K562 (cell line): ENCODE results near the gene ABCF2. TPM values are rescaled to one million over a fixed set of nuclear protein-coding genes. Genes with fewer than 3 reads are reported as not detected.

ENCODE experiments used
- ATAC-seq: fragments of 200-7000 bp; cut with Tn5 transposase; 3 replicates; pipeline ENCODE4 v1.9.1; 2020; ENCODE audit warnings: moderate library complexity
- BruUV-seq: library from RNA; stranded (reverse); fragments of 400-500 nt; replicated peaks from 2 replicates; lab custom pipeline; 2021; lab: Mats Ljungman, UMichigan
- CTCF ChIA-PET: fragments of 300-600 bp; formaldehyde crosslinking; extraction: SDS; loops from one replicate; lab custom pipeline; 2021; ENCODE audit warnings: low intra/inter-chr PET ratio; lab: Yijun Ruan, JAX
- POLR2A ChIA-PET: fragments of 300-600, 350-650 bp; sonication (Branson Sonifier 250); formaldehyde crosslinking; extraction: SDS; loops from one replicate; lab custom pipeline; 2021; ENCODE audit warnings: antibody characterized with exemption, inconsistent platforms; lab: Yijun Ruan, JAX
- DNase-seq, 4 experiments: peaks; one replicate each; pipeline versions ENCODE4 v3.0.0 to v3.0.0-alpha.2; 2011 to 2018; ENCODE audit warnings: low spot score in 3 of 4, mixed read lengths in 3 of 4; ENCODE audit errors: extremely low read depth in 1 of 4
- FAIRE-seq: peaks from 2 replicates; lab custom pipeline; 2011; peaks lifted over from hg19 to GRCh38; lab: Jason Lieb, UNC
- H2AFZ ChIP-seq: 2 replicates; pipeline ENCODE4 v1.6.0; 2011; ENCODE audit warnings: low read depth, low read length, control low read depth, inconsistent platforms
- H3K27ac ChIP-seq: fragments of 200-600 bp; 3 replicates; pipeline ENCODE4 v1.8.0; 2011; ENCODE audit warnings: low read depth, mild to moderate bottlenecking, control low read depth, inconsistent platforms, low read length, moderate library complexity, mixed read lengths; ENCODE audit errors: extremely low read depth
- H3K27me3 ChIP-seq, 2 experiments: fragments of 300-600 bp in 1 of 2; 2 replicates in 1 of 2; 3 replicates in 1 of 2; pipeline versions ENCODE4 v1.6.0 to v1.8.0; 2011; ENCODE audit warnings: inconsistent platforms in 2 of 2, low read length in 2 of 2, mild to moderate bottlenecking in 1 of 2, mixed read lengths in 1 of 2, moderate library complexity in 1 of 2; ENCODE audit not compliant: control insufficient read depth in 2 of 2, insufficient read depth in 2 of 2
- H3K36me3 ChIP-seq: fragments of 300-600 bp; 3 replicates; pipeline ENCODE4 v1.8.0; 2011; ENCODE audit warnings: mild to moderate bottlenecking, low read length, inconsistent platforms; ENCODE audit not compliant: control insufficient read depth, insufficient read depth
- H3K4me1 ChIP-seq, 2 experiments: fragments of 200-600 bp in 1 of 2; replicated peaks in 1 of 2; 2 replicates in 1 of 2; 3 replicates in 1 of 2; pipeline versions ENCODE4 v1.5.1 to v1.8.0; 2011; ENCODE audit warnings: inconsistent platforms in 2 of 2, low read length in 2 of 2, mild to moderate bottlenecking in 1 of 2, mixed read lengths in 1 of 2, moderate library complexity in 1 of 2; ENCODE audit not compliant: control insufficient read depth in 2 of 2, insufficient read depth in 2 of 2
- H3K4me2 ChIP-seq: 2 replicates; pipeline ENCODE4 v1.6.1; 2011; ENCODE audit warnings: low read length, control low read depth, inconsistent platforms, mixed read lengths; ENCODE audit not compliant: insufficient read depth
- H3K4me3 ChIP-seq: fragments of 200-600 bp; sonication (generic), shearing (Covaris generic); 2 replicates; pipeline ENCODE4 v1.5.1; 2016; ENCODE audit warnings: control low read depth, inconsistent platforms
- H3K79me2 ChIP-seq: fragments of 200-600 bp; 3 replicates; pipeline ENCODE4 v1.8.0; 2011; ENCODE audit warnings: low read length, inconsistent platforms; ENCODE audit not compliant: control insufficient read depth, insufficient read depth
- H3K9ac ChIP-seq, 2 experiments: 2 replicates each; pipeline versions ENCODE4 v1.6.0 to v1.6.1; 2011; ENCODE audit warnings: low read depth in 2 of 2, low read length in 2 of 2, control low read depth in 1 of 2, inconsistent platforms in 1 of 2, mild to moderate bottlenecking in 1 of 2, mixed read lengths in 1 of 2; ENCODE audit not compliant: insufficient read depth in 1 of 2
- H3K9me1 ChIP-seq: one replicate; pipeline ENCODE4 v1.6.0; 2011; ENCODE audit warnings: inconsistent platforms, mild to moderate bottlenecking, low read length, moderate library complexity; ENCODE audit not compliant: control insufficient read depth, insufficient read depth
- H3K9me3 ChIP-seq: replicated peaks from 2 replicates; pipeline ENCODE4 v1.5.1; 2011; ENCODE audit warnings: low read depth, low read length, inconsistent platforms; ENCODE audit not compliant: control insufficient read depth, insufficient read depth
- H4K20me1 ChIP-seq: replicated peaks from 2 replicates; pipeline ENCODE4 v1.6.1; 2011; ENCODE audit warnings: low read length, inconsistent platforms, mixed read lengths; ENCODE audit not compliant: control insufficient read depth, insufficient read depth
- HIVEP1 ChIP-seq: fragments of 250-450 bp; sonication (Bioruptor Pico); IDR thresholded peaks from 2 replicates; pipeline ENCODE4 v1.4.0; 2020; ENCODE audit warnings: mild to moderate bottlenecking
- HMGXB4 ChIP-seq: sonication (generic); formaldehyde crosslinking; IDR thresholded peaks from 2 replicates; pipeline ENCODE4 v1.8.1; 2023; ENCODE audit warnings: mild to moderate bottlenecking, missing genetic modification reagents
- ZNF12 ChIP-seq: sonication (generic); formaldehyde crosslinking; IDR thresholded peaks from 2 replicates; pipeline ENCODE4 v1.4.0; 2020; ENCODE audit warnings: mild to moderate bottlenecking, missing genetic modification reagents
- ZNF318 ChIP-seq, 2 experiments: fragments of 450-650 bp; IDR thresholded peaks; 2 replicates each; pipeline ENCODE4 v1.6.1; 2016; ENCODE audit warnings: mild to moderate bottlenecking in 2 of 2, borderline replicate concordance in 1 of 2, low read depth in 1 of 2, moderate library complexity in 1 of 2
- WGBS: fragments of 100-300 bp; shearing (Covaris generic); methylation state at CpG from one replicate; pipeline ENCODE4 v1.1.6; 2016; ENCODE audit warnings: low coverage, mixed read lengths; ENCODE audit not compliant: insufficient coverage; ENCODE audit errors: missing lambda C conversion rate; 5-methylcytosine and 5-hydroxymethylcytosine counted together
- in situ Hi-C: fragments of 300-500 bp; cut with MboI; formaldehyde crosslinking; loops from 4 replicates; pipeline ENCODE4 v1.15.0; 2018; ENCODE audit warnings: inconsistent platforms, mixed read lengths
- intact Hi-C: fragments of 100-400 bp; cut with micrococcal nuclease; formaldehyde crosslinking; loops from 2 replicates; pipeline ENCODE4 v1.14.2; 2022
- polyA plus RNA-seq, 8 experiments: library from polyadenylated mRNA; depleted of rRNA in 4 of 8; stranded (reverse) in 5 of 8; unstranded in 3 of 8; fragments of >200 nt; fragmentation: Nextera tagmentation in 2 of 8; fragmentation: Illumina TruSeq in 1 of 8; extraction: Ambion mirVana in 2 of 8; extraction: Trizol in 1 of 8; gene quantifications; 2 replicates each; pipeline versions ENCODE4 v1.2.1 to v1.2.3, GENCODE V29; 2011 to 2014; ENCODE audit warnings: inconsistent platforms in 1 of 8, missing spikeins in 1 of 8
- total RNA-seq, 7 experiments: library from RNA; depleted of rRNA in 6 of 7; stranded (reverse); fragments of >200 nt in 6 of 7; fragmentation: Illumina TruSeq in 2 of 7; extraction: Trizol in 2 of 7; gene quantifications; 2 replicates each; pipeline versions ENCODE4 v1.2.1 to v1.2.3, GENCODE V29; 2011 to 2021; ENCODE audit warnings: low replicate concordance in 1 of 7

The ABCF2 gene
- total and polyA plus RNA-seq, 9 of the 15 experiments (the other 6 are each of a cell fraction or from before 2014, with no cell fraction given): 62.1 to 224 (median 113) TPM

GRCh38 chr7:151178236-151178635 is 48.8 kb downstream of the ABCF2 start (continued):
- TF ChIP-seq HIVEP1 (CRISPR knock-in tag): no peak

- in situ Hi-C loops (no loop called here), intact Hi-C loops (loop anchor here (10.0 kb wide), 2 partner anchors 163 to 213 kb away; no protein-coding TSS in a partner anchor)
- Histone ChIP-seq H3K4me2 (no peak overlapping the region), H3K27ac (no peak overlapping the region), H3K36me3 (no peaks in the 10 kb centered on the region), H3K9ac (no peak overlapping the region), H3K9me3 (no peaks in the 10 kb centered on the region; the same call in 1 of the 2 replicates), H3K4me3 (no peak overlapping the region), H3K9me1 (peaks cover 3% of the 10 kb centered on the region), H4K20me1 (peaks cover 16% of the 10 kb centered on the region; the same call in 1 of the 2 replicates), H3K4me1 (peaks cover 0 to 25% of the 10 kb centered on the region in 2 experiments; a peak in 2 of 5 replicates), H2AFZ (no peak overlapping the region), H3K79me2 (no peaks in the 10 kb centered on the region), H3K27me3 (peaks cover 47 to 75% of the 10 kb centered on the region in 2 experiments)
- BruUV-seq: no TSS peak
- DNase-seq (no peak), ATAC-seq (no peak), FAIRE-seq (no peak)
- CTCF ChIA-PET: no interaction called here
- 0% methylated on average over 1 of the region's 1 CpG for WGBS
- POLR2A ChIA-PET: interaction anchor here (0.6 to 1.4 kb wide), 2 partner anchors 12 to 14 kb away, joined by 3 read pairs; no protein-coding TSS in a partner anchor
- TF ChIP-seq ZNF12 (CRISPR knock-in tag) (no peak), ZNF318 (IDR thresholded peaks at IDR 0.05; ENCODE audit: borderline replicate concordance in 1 of 2, low read depth in 1 of 2) (no peak), HIVEP1 (CRISPR knock-in tag) (no peak), HMGXB4 (CRISPR knock-in tag) (no peak)
Observed at GRCh38 chr7:151177310-151177709, 49.7 kb downstream of the ABCF2 start.
